SU-DHL-6 (cell line): ENCODE data around the gene TPST2.

Experiments used
- EZH2phosphoT487 ChIP-seq: fragments of 200-600 bp; sonication (generic), shearing (Covaris generic); conservative IDR thresholded peaks from 2 replicates; pipeline ENCODE4 v1.6.1; 2018; ENCODE audit warnings: mild to moderate bottlenecking, antibody characterized with exemption, low read length, moderate library complexity, mixed read lengths
- TF ChIP-seq, protein P1 (sequence below): fragments of 200-600 bp; sonication (generic); IDR thresholded peaks from one replicate; pipeline ENCODE4 v1.5.1; 2017; ENCODE audit warnings: antibody characterized with exemption, mild to moderate bottlenecking, low read length, moderate library complexity; ENCODE audit not compliant: insufficient read depth, poor library complexity, severe bottlenecking

GRCh38 chr22:26481694-26482093, 108.2 kb downstream of the TPST2 start:
- TF ChIP-seq, protein P1, sequence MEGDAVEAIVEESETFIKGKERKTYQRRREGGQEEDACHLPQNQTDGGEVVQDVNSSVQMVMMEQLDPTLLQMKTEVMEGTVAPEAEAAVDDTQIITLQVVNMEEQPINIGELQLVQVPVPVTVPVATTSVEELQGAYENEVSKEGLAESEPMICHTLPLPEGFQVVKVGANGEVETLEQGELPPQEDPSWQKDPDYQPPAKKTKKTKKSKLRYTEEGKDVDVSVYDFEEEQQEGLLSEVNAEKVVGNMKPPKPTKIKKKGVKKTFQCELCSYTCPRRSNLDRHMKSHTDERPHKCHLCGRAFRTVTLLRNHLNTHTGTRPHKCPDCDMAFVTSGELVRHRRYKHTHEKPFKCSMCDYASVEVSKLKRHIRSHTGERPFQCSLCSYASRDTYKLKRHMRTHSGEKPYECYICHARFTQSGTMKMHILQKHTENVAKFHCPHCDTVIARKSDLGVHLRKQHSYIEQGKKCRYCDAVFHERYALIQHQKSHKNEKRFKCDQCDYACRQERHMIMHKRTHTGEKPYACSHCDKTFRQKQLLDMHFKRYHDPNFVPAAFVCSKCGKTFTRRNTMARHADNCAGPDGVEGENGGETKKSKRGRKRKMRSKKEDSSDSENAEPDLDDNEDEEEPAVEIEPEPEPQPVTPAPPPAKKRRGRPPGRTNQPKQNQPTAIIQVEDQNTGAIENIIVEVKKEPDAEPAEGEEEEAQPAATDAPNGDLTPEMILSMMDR = no peak
- no peak for TF ChIP-seq EZH2phosphoT487
